Measurements from ENCODE around the gene RAPGEF4. TPM values are rescaled to one million over a fixed set of nuclear protein-coding genes. Genes with fewer than 3 reads are reported as not detected.

Gene RAPGEF4
- total and polyA plus RNA-seq, 8 donors, result 3.6 to 23.7 (median 9.8) TPM; not detected in 1

GRCh38 chr2:173064151-173064805 is 328.6 kb downstream of the RAPGEF4 start:
- H3K27me3 ChIP-seq, result no peaks in the 10 kb centered on the region
- WGBS, 5 donors, result 44 to 78% (median 69%) methylated on average over 4 of the region's 4 CpGs
- peak overlapping the region in 2 of 5 donors; percentile 20 to 43 for H3K27ac ChIP-seq
- H3K36me3 ChIP-seq, result no peaks in the 10 kb centered on the region
- intact Hi-C loops (cut with DNase I; ENCODE audit: low total_unique reads), result no loop called here
- TF ChIP-seq POLR2A (IDR thresholded peaks at IDR 0.05) (no peak), POLR2AphosphoS5 (IDR thresholded peaks at IDR 0.05) (peak in 1 of 3 donors; percentile 9)
- no peaks in the 10 kb centered on the region for H3K9me3 ChIP-seq
- no peak for DNase-seq
- no peaks in the 10 kb centered on the region for H3K4me1 ChIP-seq
- no peak overlapping the region for H3K4me3 ChIP-seq

GRCh38 chr2:173066887-173067676 is 331.4 kb downstream of the RAPGEF4 start:
- TF ChIP-seq CTCF (IDR thresholded peaks at IDR 0.05), result no peak
- no peak for TF ChIP-seq POLR2AphosphoS5 (IDR thresholded peaks at IDR 0.05)
- TF ChIP-seq EP300 (IDR thresholded peaks at IDR 0.05), result no peak
- no peak for TF ChIP-seq POLR2A (IDR thresholded peaks at IDR 0.05)
- intact Hi-C loops (cut with DNase I; ENCODE audit: low total_unique reads), result no loop called here
- 87 to 95% (median 92%) methylated on average over 6 of the region's 6 CpGs for WGBS, 5 donors
- no peak overlapping the region for H3K27ac ChIP-seq
- no peaks in the 10 kb centered on the region for H3K9me3 ChIP-seq
- no peaks in the 10 kb centered on the region for H3K36me3 ChIP-seq
- no peaks in the 10 kb centered on the region for H3K27me3 ChIP-seq
- no peak overlapping the region for H3K4me3 ChIP-seq
- DNase-seq, result no peak
- no peaks in the 10 kb centered on the region for H3K4me1 ChIP-seq

GRCh38 chr2:173075056-173075780 is 339.6 kb downstream of the RAPGEF4 start:
- H3K27ac ChIP-seq, result peak overlapping the region; percentile 83 to 99 (median 92)
- H3K27me3 ChIP-seq, result no peaks in the 10 kb centered on the region
- DNase-seq, result no peak
- peaks cover 0 to 53% (median 27%) of the 10 kb centered on the region in 4 donors for H3K4me1 ChIP-seq
- intact Hi-C loops (cut with DNase I; ENCODE audit: low total_unique reads), result no loop called here
- H3K9me3 ChIP-seq, result no peaks in the 10 kb centered on the region
- TF ChIP-seq EP300 (IDR thresholded peaks at IDR 0.05), result no peak
- peak in 1 of 7 experiments; percentile 55 for TF ChIP-seq CTCF (IDR thresholded peaks at IDR 0.05)
- no peak for TF ChIP-seq POLR2A (IDR thresholded peaks at IDR 0.05)
- no peak for TF ChIP-seq POLR2AphosphoS5 (IDR thresholded peaks at IDR 0.05)
- 7 to 11% (median 10%) methylated on average over 23 to 25 of the region's 25 CpGs for WGBS, 5 donors
- H3K36me3 ChIP-seq, result no peaks in the 10 kb centered on the region
- H3K4me3 ChIP-seq, result peak overlapping the region; percentile 72 to 86 (median 78)

GRCh38 chr2:173075781-173076580 is 340.3 kb downstream of the RAPGEF4 start, which contains the start of gene MAP3K20:
TSS of gene MAP3K20 (plus strand) at chr2:173075846. CDS start at chr2:173091032, 15,186 bp downstream.
- Histone ChIP-seq H3K9me3 (no peaks in the 10 kb centered on the region), H3K4me1 (peaks cover 0 to 57% (median 28%) of the 10 kb centered on the region in 4 donors), H3K4me3 (peak within 1 kb of the TSS; percentile 72 to 86 (median 78)), H3K36me3 (no peaks in the 10 kb centered on the region), H3K27ac (peak within 1 kb of the TSS; percentile 83 to 99 (median 92)), H3K27me3 (no peaks in the 10 kb centered on the region)
- peak; percentile 73 to 92 for DNase-seq
- intact Hi-C loops (cut with DNase I; ENCODE audit: low total_unique reads), result no loop called here
- WGBS, 5 donors, result 0 to 1% (median 0%) methylated on average over 23 to 106 of the region's 106 CpGs
- TF ChIP-seq CTCF (IDR thresholded peaks at IDR 0.05) (peak in 1 of 7 experiments; percentile 23), POLR2A (IDR thresholded peaks at IDR 0.05) (no peak), POLR2AphosphoS5 (IDR thresholded peaks at IDR 0.05) (peak; percentile 56 to 87 (median 80))

All from stomach (tissue), 9 donors.